NCI-H2196 (cell line): ENCODE results near the gene ZNF148.
"Not testable (repeated sequence)": the region's sequence is repeated elsewhere in the genome, so short reads cannot be mapped to it uniquely, and the experiment has no call there.

Source experiments
- DNase-seq: peaks from one replicate; lab custom pipeline; 2025; ENCODE audit not compliant: unreplicated experiment; lab: John Stamatoyannopoulos, UW

Gene ZNF148, protein sequence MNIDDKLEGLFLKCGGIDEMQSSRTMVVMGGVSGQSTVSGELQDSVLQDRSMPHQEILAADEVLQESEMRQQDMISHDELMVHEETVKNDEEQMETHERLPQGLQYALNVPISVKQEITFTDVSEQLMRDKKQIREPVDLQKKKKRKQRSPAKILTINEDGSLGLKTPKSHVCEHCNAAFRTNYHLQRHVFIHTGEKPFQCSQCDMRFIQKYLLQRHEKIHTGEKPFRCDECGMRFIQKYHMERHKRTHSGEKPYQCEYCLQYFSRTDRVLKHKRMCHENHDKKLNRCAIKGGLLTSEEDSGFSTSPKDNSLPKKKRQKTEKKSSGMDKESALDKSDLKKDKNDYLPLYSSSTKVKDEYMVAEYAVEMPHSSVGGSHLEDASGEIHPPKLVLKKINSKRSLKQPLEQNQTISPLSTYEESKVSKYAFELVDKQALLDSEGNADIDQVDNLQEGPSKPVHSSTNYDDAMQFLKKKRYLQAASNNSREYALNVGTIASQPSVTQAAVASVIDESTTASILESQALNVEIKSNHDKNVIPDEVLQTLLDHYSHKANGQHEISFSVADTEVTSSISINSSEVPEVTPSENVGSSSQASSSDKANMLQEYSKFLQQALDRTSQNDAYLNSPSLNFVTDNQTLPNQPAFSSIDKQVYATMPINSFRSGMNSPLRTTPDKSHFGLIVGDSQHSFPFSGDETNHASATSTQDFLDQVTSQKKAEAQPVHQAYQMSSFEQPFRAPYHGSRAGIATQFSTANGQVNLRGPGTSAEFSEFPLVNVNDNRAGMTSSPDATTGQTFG

GRCh38 chr3:125374996-125375941 is at the start of gene ZNF148:
TSS of gene ZNF148 (minus strand) at chr3:125375325. CDS start at chr3:125313640, 61,685 bp downstream.
- DNase-seq = peak; percentile 91

- DNase-seq = no peak
These were observed 43.2 kb upstream of the ZNF148 start for GRCh38 chr3:125418306-125418705.

DNA sequence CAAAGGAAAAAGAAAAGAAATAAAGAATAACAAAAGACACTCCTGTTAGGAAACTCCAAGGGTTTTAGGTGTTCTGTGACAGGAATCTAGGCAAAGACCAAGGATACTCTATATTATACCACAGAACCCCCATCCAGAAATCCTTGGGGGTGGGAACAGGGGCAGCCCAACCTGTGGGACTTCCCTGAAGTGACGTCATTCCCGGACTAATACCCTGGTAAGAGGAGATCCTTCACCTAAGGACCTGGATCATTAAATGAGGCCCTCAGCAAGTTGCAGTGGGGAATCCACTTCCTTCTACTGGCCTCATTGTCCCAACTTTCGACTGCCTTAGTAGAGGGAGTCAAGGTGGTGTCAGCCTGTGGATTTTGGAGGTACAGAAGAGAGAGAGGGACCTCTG is 41.1 kb upstream of the ZNF148 start:
- no peak for DNase-seq

DNA sequence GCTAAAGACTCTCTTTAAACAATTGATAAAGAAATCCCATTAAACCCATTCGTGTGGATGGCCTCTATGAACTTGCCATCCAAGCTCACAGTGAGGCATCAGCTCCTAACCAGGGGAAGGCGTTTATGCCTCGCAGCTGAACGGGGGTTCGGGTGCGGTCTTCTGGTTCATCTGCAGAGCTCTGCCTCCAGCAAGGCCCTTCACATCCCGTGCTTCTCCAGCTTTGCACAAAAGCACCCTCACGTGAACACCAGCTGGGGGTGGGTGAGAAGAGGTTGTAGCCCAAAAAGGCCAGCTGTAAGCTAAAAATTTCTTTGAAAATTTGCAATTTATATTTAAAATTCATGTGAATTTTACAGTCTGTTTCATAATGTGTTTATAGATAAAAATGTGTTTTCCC is 39.5 kb upstream of the ZNF148 start:
- no peak for DNase-seq

GRCh38 chr3:125410922-125411321 is 35.8 kb upstream of the ZNF148 start:
- DNase-seq = no peak

- DNase-seq = no peak
These were observed 30.9 kb upstream of the ZNF148 start for GRCh38 chr3:125406070-125406469.

- not testable (repeated sequence) for DNase-seq
These were observed 30.4 kb upstream of the ZNF148 start for GRCh38 chr3:125405515-125405914.

DNA sequence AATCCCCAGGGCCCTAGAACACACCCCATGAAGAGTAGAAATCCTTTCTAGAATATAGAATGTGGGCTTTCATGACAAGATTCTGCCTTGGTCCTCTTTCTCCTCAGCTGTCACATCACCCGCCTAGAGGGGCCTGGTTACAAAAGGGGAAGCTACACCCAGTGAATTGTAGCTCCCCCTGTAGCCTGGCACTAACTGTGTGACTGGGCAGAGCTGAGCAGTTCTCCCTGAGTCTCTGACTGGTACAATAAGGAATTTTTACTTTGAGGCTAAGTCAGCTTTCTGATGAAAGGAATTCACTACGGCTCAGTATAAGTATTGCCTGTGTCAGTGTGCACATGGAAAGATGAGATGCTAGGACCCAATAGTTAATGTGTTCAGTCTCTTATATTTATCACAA is 28.7 kb upstream of the ZNF148 start:
- DNase-seq = no peak

DNA sequence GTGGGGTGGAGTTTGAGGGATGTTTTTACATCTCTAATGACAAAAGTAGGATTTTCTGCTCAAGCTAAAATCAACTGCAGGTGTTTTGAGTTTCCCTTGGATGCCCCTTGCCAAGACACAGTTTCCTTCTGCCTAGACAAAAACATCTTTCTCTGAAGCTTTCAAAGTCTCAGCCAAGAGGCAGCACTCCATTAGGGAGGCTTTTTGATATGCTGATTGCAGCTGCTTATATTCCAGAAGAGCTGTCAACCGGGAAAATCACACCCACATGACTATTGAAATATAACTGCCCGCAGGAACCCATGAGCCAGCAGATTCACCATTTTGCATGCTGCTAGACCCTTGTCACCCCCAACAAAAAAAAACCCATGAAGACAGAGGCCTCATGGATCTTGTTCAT is 27.5 kb upstream of the ZNF148 start:
- no peak for DNase-seq

DNA sequence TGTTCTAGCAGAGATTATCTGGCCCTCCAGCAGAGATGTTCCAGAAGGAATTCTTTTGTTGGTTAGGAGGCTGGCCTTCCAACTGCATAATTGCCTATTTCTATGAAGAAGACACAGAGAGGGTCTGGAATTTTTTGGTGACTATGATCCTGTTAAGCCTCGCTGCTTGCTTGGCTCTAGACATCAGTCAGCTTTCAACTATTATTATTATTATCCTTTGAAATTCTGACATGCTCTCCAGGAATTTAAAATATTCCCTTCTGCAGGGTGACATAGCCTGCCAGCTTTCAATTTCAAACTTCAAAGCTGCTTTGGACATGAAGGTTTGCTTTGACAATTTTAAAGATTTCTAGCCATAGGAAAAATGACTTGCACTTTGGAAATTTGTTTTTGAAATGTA is 26.3 kb upstream of the ZNF148 start:
- no peak for DNase-seq

DNA sequence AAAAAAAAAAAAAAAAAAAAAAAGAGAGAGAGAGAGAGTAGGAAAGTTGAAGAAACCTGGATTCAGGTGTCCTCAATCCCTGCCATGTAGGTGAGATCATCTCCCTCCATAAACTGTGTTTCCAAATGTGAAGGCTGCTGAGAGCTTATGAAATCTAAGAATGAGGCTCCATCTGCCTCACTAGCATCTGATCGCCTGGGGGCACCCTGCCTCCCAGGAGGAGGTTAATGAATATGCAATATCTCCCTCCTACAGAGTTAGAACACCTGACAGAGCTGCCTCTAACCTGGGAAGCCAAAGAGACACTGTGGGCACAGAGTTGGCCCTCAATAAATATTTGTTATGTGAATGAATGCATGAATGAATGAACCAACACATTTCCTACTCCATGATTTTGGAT is 23.8 kb upstream of the ZNF148 start:
- DNase-seq = no peak

GRCh38 chr3:125395091-125395490 is 20.0 kb upstream of the ZNF148 start:
- no peak for DNase-seq

- no peak for DNase-seq
These were observed 19.3 kb upstream of the ZNF148 start for GRCh38 chr3:125394406-125394805.

- DNase-seq = no peak
These were observed 14.2 kb upstream of the ZNF148 start for GRCh38 chr3:125389282-125389681.

DNA sequence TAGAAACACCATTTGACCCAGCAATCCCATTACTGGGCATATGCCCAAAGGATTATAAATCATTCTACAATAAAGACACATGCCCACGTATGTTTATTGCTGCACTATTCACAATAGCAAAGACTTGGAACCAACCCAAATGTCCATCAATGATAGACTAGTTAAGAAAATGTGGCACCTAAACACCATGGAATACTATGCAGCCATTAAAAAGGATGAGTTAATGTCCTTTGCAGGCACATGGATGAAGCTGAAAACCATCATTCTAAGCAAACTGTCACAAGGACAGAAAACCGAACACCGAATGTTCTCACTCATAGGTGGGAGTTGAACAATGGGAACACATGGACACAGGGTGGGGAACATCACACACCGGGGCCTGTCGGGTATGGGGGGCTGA is 13.2 kb upstream of the ZNF148 start:
- DNase-seq = not testable (repeated sequence)

GRCh38 chr3:125386811-125387210 is 11.7 kb upstream of the ZNF148 start:
- no peak for DNase-seq

GRCh38 chr3:125383744-125384143 is 8.6 kb upstream of the ZNF148 start:
- DNase-seq = no peak

DNA sequence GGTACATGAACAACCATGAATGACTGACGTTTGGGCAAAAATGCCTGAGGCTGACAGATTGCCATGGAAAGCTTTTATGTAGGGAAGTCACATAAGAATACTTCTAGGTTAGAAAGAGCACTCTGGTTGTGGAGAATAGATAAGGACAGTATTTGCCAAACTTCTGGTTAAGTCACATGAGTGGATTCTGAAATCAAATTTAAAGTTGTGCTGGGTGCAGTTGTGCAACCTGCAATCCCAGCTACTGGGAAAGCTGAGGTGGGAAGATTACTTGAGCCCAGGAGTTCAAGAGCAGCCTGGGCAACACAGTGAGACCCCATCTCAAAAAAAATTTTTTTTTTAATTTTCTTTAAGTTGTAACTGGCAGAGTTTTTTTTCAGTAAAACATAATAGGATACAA is 7.2 kb upstream of the ZNF148 start:
- no peak for DNase-seq

GRCh38 chr3:125381743-125382142 is 6.6 kb upstream of the ZNF148 start:
- DNase-seq = no peak

DNA sequence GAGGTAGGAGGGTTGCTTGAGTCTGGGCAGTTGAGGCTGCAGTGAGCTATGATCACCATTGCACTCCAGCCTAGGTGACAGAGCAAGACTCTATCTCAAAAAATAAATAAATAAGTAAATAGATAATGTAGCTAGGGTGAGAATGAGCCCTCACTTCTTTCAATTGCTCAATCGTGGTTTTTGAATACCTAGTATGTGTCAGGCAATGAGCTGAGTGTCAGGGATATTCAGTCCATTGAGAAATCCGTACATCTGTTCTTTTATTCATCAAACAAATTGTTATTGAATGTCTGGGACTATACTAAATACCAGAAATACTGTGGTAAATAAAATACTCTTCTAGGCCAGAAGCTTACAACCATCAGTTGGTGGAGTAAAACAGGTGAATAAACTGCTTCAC is 6.2 kb upstream of the ZNF148 start:
- DNase-seq = no peak

DNA sequence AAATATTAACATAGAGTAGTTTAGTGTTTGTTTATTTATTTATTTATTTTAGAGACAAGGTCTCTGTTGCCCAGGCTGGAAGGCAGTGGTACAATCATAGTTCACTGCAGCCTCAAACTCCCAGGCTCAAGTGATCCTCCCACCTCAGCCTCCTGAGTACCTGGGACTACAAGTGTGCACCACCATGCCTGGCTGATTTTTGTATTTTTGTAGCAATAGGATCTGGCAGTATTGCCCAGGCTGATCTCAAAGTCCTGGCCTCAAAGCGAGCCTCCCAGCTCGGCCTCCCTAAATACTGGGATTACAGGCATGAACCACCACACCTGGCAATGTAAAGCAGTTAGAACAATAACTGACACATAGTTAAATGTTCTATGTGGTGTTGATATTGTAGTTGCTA is 4.4 kb upstream of the ZNF148 start:
- no peak for DNase-seq
